Spleen (tissue), 11 donors: ENCODE results near the gene RXFP1. TPM values are rescaled to one million over a fixed set of nuclear protein-coding genes. Genes with fewer than 3 reads are reported as not detected.

ENCODE experiments used
- DNase-seq: peaks from one replicate; pipeline ENCODE4 v3.0.0-alpha.2; 2020
- H3K27ac ChIP-seq, 8 donors: fragments of 200-600 bp; sonication (generic) in 7 of 8; 1 replicate in 4 of 8; 2 replicates in 4 of 8; pipeline versions ENCODE4 v1.5.0 to v1.8.0; 2016 to 2021; ENCODE audit warnings: inconsistent platforms in 4 of 8, mild to moderate bottlenecking in 4 of 8, moderate library complexity in 1 of 8
- H3K27me3 ChIP-seq, 7 donors: fragments of 200-600 bp; sonication (generic) in 6 of 7; replicated peaks in 1 of 7; 1 replicate in 4 of 7; 2 replicates in 3 of 7; pipeline versions ENCODE4 v1.5.0 to v1.8.0; 2016 to 2021; ENCODE audit warnings: inconsistent platforms in 3 of 7, mild to moderate bottlenecking in 1 of 7
- H3K36me3 ChIP-seq, 6 donors: fragments of 200-600 bp; sonication (generic) in 5 of 6; 1 replicate in 4 of 6; 2 replicates in 2 of 6; pipeline versions ENCODE4 v1.5.0 to v1.8.0; 2016 to 2021; ENCODE audit warnings: inconsistent platforms in 2 of 6
- H3K4me1 ChIP-seq, 6 donors: fragments of 200-600 bp; sonication (generic) in 5 of 6; 1 replicate in 3 of 6; 2 replicates in 3 of 6; pipeline versions ENCODE4 v1.5.0 to v1.8.0; 2016 to 2021; ENCODE audit warnings: inconsistent platforms in 3 of 6
- H3K4me3 ChIP-seq, 8 donors: fragments of 200-600 bp; sonication (generic) in 7 of 8; 1 replicate in 4 of 8; 2 replicates in 4 of 8; pipeline versions ENCODE4 v1.5.0 to v1.8.0; 2016 to 2021; ENCODE audit warnings: inconsistent platforms in 4 of 8, mild to moderate bottlenecking in 4 of 8, moderate library complexity in 2 of 8
- H3K9me3 ChIP-seq, 8 donors: fragments of 200-600 bp; sonication (generic) in 7 of 8; 1 replicate in 4 of 8; 2 replicates in 4 of 8; pipeline versions ENCODE4 v1.5.0 to v1.8.0; 2016 to 2021; ENCODE audit warnings: inconsistent platforms in 4 of 8
- CTCF ChIP-seq, 11 experiments: fragments of 200-600 bp in 7 of 11; fragments of 450-650 bp in 4 of 11; sonication (generic) in 4 of 11; IDR thresholded peaks in 8 of 11; conservative IDR thresholded peaks in 3 of 11; 1 replicate in 7 of 11; 2 replicates in 4 of 11; pipeline versions ENCODE4 v1.4.0 to v1.8.0; 2016 to 2021; ENCODE audit warnings: antibody characterized with exemption in 11 of 11, inconsistent platforms in 4 of 11, mild to moderate bottlenecking in 1 of 11
- POLR2A ChIP-seq, 3 donors: fragments of 450-650 bp; IDR thresholded peaks; one replicate each; pipeline ENCODE4 v1.5.1; 2017; ENCODE audit warnings: antibody characterized with exemption in 3 of 3, mild to moderate bottlenecking in 1 of 3
- POLR2AphosphoS5 ChIP-seq, 3 donors: sonication (generic); formaldehyde crosslinking; IDR thresholded peaks; one replicate each; pipeline ENCODE4 v1.5.1; 2017; ENCODE audit warnings: antibody characterized with exemption in 3 of 3
- WGBS, 5 donors: extraction: QIAGEN DNeasy Blood & Tissue Kit in 3 of 5; methylation state at CpG; one replicate each; pipeline versions ENCODE4 v1.1.5 to v1.1.7; 2013 to 2018; 5-methylcytosine and 5-hydroxymethylcytosine counted together
- intact Hi-C: fragments of 100-400 bp; cut with DNase I; formaldehyde crosslinking; loops from one replicate; pipeline ENCODE4 v1.15.0; 2023; ENCODE audit warnings: low total_unique reads
- polyA plus RNA-seq, 3 donors: library from polyadenylated mRNA; stranded (reverse); fragments of 200-250 nt; gene quantifications; one replicate each; pipeline ENCODE4 v1.2.1, GENCODE V29; 2013
- total RNA-seq, 7 donors: library from RNA; depleted of rRNA in 3 of 7; stranded (reverse); fragments of >200 nt in 3 of 7; fragmentation: NEBNext Ultra II Directional in 4 of 7; extraction: Animal tissue kit (Norgen Biotek cat#: 25700) in 4 of 7; gene quantifications; one replicate each; pipeline versions ENCODE4 v1.1.0 to v1.2.1, GENCODE V29; 2016 to 2021
- donor health status: healthy with polysubstance abuse.
- donor health status: DM: no; HTN: no; CAD: no; lungs with moderate emphysema.
- donor health status: DM: no; HTN: no; CAD: no.
- donor health status: Bipolar disorder and iron deficiency.
- donor health status: healthy.
- donor health status: DM: no; HTN: no; CAD: no.
- donor health status: DM: yes; HTN: yes; CAD: no.

Gene RXFP1
- total and polyA plus RNA-seq, 10 donors = 0.03 to 0.39 (median 0.12) TPM; not detected in 2

- intact Hi-C loops = no loop called here
- Histone ChIP-seq H3K4me3 (no peak overlapping the region), H3K9me3 (no peaks in the 10 kb centered on the region), H3K4me1 (peaks cover 0 to 5% (median 0%) of the 10 kb centered on the region in 6 donors), H3K27me3 (no peaks in the 10 kb centered on the region), H3K27ac (no peak overlapping the region), H3K36me3 (no peaks in the 10 kb centered on the region)
- TF ChIP-seq CTCF (IDR thresholded peaks at IDR 0.05 in 8 of 11, conservative IDR thresholded peaks at IDR 0.05 in 3 of 11) = no peak
- no peak for TF ChIP-seq POLR2AphosphoS5 (IDR thresholded peaks at IDR 0.05)
- TF ChIP-seq POLR2A (IDR thresholded peaks at IDR 0.05) = no peak
- WGBS, 5 donors = 60 to 82% (median 73%) methylated on average over 5 of the region's 5 CpGs
- no peak for DNase-seq
Measured at GRCh38 chr4:158597879-158598596, 76.4 kb downstream of the RXFP1 start.

- H3K9me3 ChIP-seq = no peaks in the 10 kb centered on the region
- no peaks in the 10 kb centered on the region for H3K36me3 ChIP-seq
- intact Hi-C loops = no loop called here
- H3K4me1 ChIP-seq = peaks cover 0 to 5% (median 0%) of the 10 kb centered on the region in 6 donors
- no peak overlapping the region for H3K27ac ChIP-seq
- TF ChIP-seq CTCF (IDR thresholded peaks at IDR 0.05 in 8 of 11, conservative IDR thresholded peaks at IDR 0.05 in 3 of 11) (no peak), POLR2AphosphoS5 (IDR thresholded peaks at IDR 0.05) (no peak), POLR2A (IDR thresholded peaks at IDR 0.05) (no peak)
- H3K4me3 ChIP-seq = no peak overlapping the region
- 35 to 58% (median 44%) methylated on average over 4 of the region's 4 CpGs for WGBS, 5 donors
- no peak for DNase-seq
- H3K27me3 ChIP-seq = no peaks in the 10 kb centered on the region
Measured at GRCh38 chr4:158599150-158599549, 77.5 kb downstream of the RXFP1 start.

GRCh38 chr4:158599765-158600498, 78.2 kb downstream of the RXFP1 start:
- TF ChIP-seq POLR2A (IDR thresholded peaks at IDR 0.05) (no peak), CTCF (IDR thresholded peaks at IDR 0.05 in 8 of 11, conservative IDR thresholded peaks at IDR 0.05 in 3 of 11) (no peak), POLR2AphosphoS5 (IDR thresholded peaks at IDR 0.05) (no peak)
- H3K4me1 ChIP-seq = peaks cover 0 to 5% (median 0%) of the 10 kb centered on the region in 6 donors
- no peaks in the 10 kb centered on the region for H3K9me3 ChIP-seq
- no peak overlapping the region for H3K27ac ChIP-seq
- no peaks in the 10 kb centered on the region for H3K36me3 ChIP-seq
- no peaks in the 10 kb centered on the region for H3K27me3 ChIP-seq
- no peak overlapping the region for H3K4me3 ChIP-seq
- intact Hi-C loops = no loop called here
- WGBS, 5 donors = 70 to 88% (median 80%) methylated on average over 3 of the region's 3 CpGs
- DNase-seq = no peak

- Histone ChIP-seq H3K4me1 (no peaks in the 10 kb centered on the region), H3K27me3 (no peaks in the 10 kb centered on the region), H3K4me3 (no peak overlapping the region), H3K27ac (no peak overlapping the region), H3K36me3 (no peaks in the 10 kb centered on the region), H3K9me3 (no peaks in the 10 kb centered on the region)
- intact Hi-C loops = no loop called here
- no peak for DNase-seq
- TF ChIP-seq CTCF (IDR thresholded peaks at IDR 0.05 in 8 of 11, conservative IDR thresholded peaks at IDR 0.05 in 3 of 11) (no peak), POLR2A (IDR thresholded peaks at IDR 0.05) (no peak), POLR2AphosphoS5 (IDR thresholded peaks at IDR 0.05) (no peak)
Measured at GRCh38 chr4:158604369-158604768, 82.7 kb downstream of the RXFP1 start.
